ENCODE data around the gene MYO1E.
A peak's percentile ranks its signal among the peaks of the same experiment; 100 is the strongest.

GRCh38 chr15:59185725-59186124 lies 186.9 kb downstream of the MYO1E start:
- TF ChIP-seq CTCF (IDR thresholded peaks at IDR 0.05; ENCODE audit: low read depth, low read length, missing input control) (no peak), FOXA1 (IDR thresholded peaks at IDR 0.05) (no peak), RAD21 (IDR thresholded peaks at IDR 0.05) (peak; percentile 15 to 25), ATF3 (IDR thresholded peaks at IDR 0.05) (no peak), HNF4G (IDR thresholded peaks at IDR 0.05) (no peak)

Measured in liver (tissue), 3 donors.